ENCODE results near the gene FCGR2B.
"Not testable (repeated sequence)": the region's sequence is repeated elsewhere in the genome, so short reads cannot be mapped to it uniquely, and the experiment has no call there.

DNA sequence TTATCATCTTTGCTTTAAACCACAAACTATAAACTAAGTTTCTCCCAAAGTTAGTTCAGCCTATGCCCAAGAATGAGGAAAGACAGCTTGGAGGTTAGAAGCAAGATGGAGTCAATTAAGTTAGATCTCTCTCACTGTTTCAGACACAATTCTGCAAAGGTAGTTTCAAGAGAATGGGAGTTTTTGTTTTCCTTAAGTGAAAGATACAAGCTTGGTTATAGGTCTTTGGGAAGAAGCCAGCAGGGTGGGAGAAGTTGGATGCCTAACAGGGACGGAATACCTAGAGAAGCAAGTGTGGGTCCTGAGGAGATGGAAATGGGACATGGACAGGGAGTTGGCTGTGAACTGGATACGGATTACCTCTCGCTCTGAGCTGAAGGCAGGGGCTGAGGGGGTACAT is 26.0 kb upstream of the FCGR2B start:
- TF ChIP-seq RARB (CRISPR knock-in tag; IDR thresholded peaks at IDR 0.05); ZFP30 (CRISPR knock-in tag; IDR thresholded peaks at IDR 0.05); SNAI2 (CRISPR knock-in tag; IDR thresholded peaks at IDR 0.05); GLIS3 (CRISPR knock-in tag; IDR thresholded peaks at IDR 0.05); PPARA (CRISPR knock-in tag; IDR thresholded peaks at IDR 0.05; ENCODE audit: borderline replicate concordance); TCF4 (CRISPR knock-in tag; IDR thresholded peaks at IDR 0.05; ENCODE audit: borderline replicate concordance); ARNTL (CRISPR knock-in tag; IDR thresholded peaks at IDR 0.05; ENCODE audit: borderline replicate concordance, low read depth); ZFP3 (CRISPR knock-in tag; IDR thresholded peaks at IDR 0.05); ZNF8 (CRISPR knock-in tag; IDR thresholded peaks at IDR 0.05); CSDC2 (CRISPR knock-in tag; IDR thresholded peaks at IDR 0.05); ESRRG (CRISPR knock-in tag; IDR thresholded peaks at IDR 0.05): not testable (repeated sequence)
- TF ChIP-seq, protein P1, sequence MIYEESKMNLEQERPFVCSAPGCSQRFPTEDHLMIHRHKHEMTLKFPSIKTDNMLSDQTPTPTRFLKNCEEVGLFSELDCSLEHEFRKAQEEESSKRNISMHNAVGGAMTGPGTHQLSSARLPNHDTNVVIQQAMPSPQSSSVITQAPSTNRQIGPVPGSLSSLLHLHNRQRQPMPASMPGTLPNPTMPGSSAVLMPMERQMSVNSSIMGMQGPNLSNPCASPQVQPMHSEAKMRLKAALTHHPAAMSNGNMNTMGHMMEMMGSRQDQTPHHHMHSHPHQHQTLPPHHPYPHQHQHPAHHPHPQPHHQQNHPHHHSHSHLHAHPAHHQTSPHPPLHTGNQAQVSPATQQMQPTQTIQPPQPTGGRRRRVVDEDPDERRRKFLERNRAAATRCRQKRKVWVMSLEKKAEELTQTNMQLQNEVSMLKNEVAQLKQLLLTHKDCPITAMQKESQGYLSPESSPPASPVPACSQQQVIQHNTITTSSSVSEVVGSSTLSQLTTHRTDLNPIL (CRISPR knock-in tag; IDR thresholded peaks at IDR 0.05; ENCODE audit: low read depth) = not testable (repeated sequence)
- TF ChIP-seq, protein P2, sequence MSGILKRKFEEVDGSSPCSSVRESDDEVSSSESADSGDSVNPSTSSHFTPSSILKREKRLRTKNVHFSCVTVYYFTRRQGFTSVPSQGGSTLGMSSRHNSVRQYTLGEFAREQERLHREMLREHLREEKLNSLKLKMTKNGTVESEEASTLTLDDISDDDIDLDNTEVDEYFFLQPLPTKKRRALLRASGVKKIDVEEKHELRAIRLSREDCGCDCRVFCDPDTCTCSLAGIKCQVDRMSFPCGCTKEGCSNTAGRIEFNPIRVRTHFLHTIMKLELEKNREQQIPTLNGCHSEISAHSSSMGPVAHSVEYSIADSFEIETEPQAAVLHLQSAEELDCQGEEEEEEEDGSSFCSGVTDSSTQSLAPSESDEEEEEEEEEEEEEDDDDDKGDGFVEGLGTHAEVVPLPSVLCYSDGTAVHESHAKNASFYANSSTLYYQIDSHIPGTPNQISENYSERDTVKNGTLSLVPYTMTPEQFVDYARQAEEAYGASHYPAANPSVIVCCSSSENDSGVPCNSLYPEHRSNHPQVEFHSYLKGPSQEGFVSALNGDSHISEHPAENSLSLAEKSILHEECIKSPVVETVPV (CRISPR knock-in tag; IDR thresholded peaks at IDR 0.05) = not testable (repeated sequence)
- TF ChIP-seq, protein P3, sequence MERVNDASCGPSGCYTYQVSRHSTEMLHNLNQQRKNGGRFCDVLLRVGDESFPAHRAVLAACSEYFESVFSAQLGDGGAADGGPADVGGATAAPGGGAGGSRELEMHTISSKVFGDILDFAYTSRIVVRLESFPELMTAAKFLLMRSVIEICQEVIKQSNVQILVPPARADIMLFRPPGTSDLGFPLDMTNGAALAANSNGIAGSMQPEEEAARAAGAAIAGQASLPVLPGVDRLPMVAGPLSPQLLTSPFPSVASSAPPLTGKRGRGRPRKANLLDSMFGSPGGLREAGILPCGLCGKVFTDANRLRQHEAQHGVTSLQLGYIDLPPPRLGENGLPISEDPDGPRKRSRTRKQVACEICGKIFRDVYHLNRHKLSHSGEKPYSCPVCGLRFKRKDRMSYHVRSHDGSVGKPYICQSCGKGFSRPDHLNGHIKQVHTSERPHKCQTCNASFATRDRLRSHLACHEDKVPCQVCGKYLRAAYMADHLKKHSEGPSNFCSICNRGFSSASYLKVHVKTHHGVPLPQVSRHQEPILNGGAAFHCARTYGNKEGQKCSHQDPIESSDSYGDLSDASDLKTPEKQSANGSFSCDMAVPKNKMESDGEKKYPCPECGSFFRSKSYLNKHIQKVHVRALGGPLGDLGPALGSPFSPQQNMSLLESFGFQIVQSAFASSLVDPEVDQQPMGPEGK (CRISPR knock-in tag; IDR thresholded peaks at IDR 0.05; ENCODE audit: borderline replicate concordance) = not testable (repeated sequence)

All from SK-N-SH treated with all-trans-retinoic acid at 6 μM for 48 hours (cell line).